SK-N-SH treated with all-trans-retinoic acid at 6 μM for 48 hours (cell line): ENCODE results near the gene CHCHD6.

ENCODE experiments used
- ARNTL ChIP-seq: fragments of 450-650 bp; formaldehyde crosslinking; IDR thresholded peaks from 2 replicates; pipeline ENCODE4 v1.5.0; 2020; ENCODE audit warnings: low read depth, mild to moderate bottlenecking, moderate library complexity, borderline replicate concordance
- BACH2 ChIP-seq: fragments of 250-450 bp; sonication (Bioruptor Pico); IDR thresholded peaks from 2 replicates; pipeline ENCODE4 v1.9.0; 2021; ENCODE audit warnings: mild to moderate bottlenecking, borderline replicate concordance
- CSDC2 ChIP-seq: fragments of 250-450 bp; sonication (Bioruptor Pico); IDR thresholded peaks from 2 replicates; pipeline ENCODE4 v1.5.0; 2020; ENCODE audit warnings: mild to moderate bottlenecking, moderate library complexity
- GLIS3 ChIP-seq: fragments of 250-450 bp; sonication (Bioruptor Pico); IDR thresholded peaks from 2 replicates; pipeline ENCODE4 v1.5.0; 2020; ENCODE audit warnings: mild to moderate bottlenecking, moderate library complexity
- PPARA ChIP-seq: fragments of 250-450 bp; sonication (Bioruptor Pico); IDR thresholded peaks from 2 replicates; pipeline ENCODE4 v1.5.0; 2020; ENCODE audit warnings: mild to moderate bottlenecking, borderline replicate concordance
- TOX ChIP-seq: fragments of 250-450 bp; sonication (Bioruptor Pico); IDR thresholded peaks from 2 replicates; pipeline ENCODE4 v1.8.0; 2021; ENCODE audit warnings: mild to moderate bottlenecking, moderate library complexity, borderline replicate concordance
- ZFP3 ChIP-seq: fragments of 250-450 bp; sonication (Bioruptor Pico); IDR thresholded peaks from 2 replicates; pipeline ENCODE4 v1.5.0; 2020; ENCODE audit warnings: mild to moderate bottlenecking, moderate library complexity
- TF ChIP-seq, protein P1 (sequence below): fragments of 250-450 bp; sonication (Bioruptor Pico); IDR thresholded peaks from 2 replicates; pipeline ENCODE4 v1.5.1; 2021; ENCODE audit warnings: mild to moderate bottlenecking, moderate library complexity
- TF ChIP-seq, protein P2 (sequence below): fragments of 250-450 bp; sonication (Bioruptor Pico); IDR thresholded peaks from 2 replicates; pipeline ENCODE4 v1.5.1; 2020; ENCODE audit warnings: low read depth, mild to moderate bottlenecking, moderate library complexity

DNA sequence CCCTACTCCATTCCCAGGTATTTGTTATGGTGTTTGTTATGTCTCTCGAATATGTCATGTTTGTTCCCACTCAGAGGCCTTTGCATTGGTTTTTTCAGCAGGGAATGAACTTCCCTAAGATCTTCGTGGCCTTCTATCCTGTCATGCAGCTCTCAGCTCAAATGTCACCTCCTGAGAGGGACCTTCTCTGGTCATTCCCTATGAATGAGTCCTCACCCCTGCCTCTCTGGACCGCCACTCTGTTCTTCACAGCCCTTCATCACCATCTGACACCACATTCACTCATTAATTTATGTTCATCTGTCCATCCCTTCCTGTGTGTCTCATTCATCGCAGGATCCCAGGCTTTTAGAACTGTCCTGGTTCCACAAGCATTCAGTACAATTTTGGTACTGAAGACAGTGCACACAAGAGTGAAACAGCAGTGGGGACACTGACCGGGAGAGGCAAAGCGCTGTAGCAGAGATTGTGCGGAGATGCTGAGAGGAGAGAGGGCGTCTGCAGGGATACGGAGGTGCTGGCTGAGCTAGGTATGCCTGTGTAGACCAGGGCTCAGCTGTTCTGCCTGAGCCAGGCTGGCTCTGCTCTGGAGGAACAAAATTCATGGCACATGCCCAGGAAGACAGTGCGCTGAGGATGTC is 132.3 kb downstream of the CHCHD6 start:
- no peak for TF ChIP-seq CSDC2
- no peak for TF ChIP-seq BACH2 (CRISPR knock-in tag)
- no peak for TF ChIP-seq GLIS3 (CRISPR knock-in tag)
- TF ChIP-seq, protein P1, sequence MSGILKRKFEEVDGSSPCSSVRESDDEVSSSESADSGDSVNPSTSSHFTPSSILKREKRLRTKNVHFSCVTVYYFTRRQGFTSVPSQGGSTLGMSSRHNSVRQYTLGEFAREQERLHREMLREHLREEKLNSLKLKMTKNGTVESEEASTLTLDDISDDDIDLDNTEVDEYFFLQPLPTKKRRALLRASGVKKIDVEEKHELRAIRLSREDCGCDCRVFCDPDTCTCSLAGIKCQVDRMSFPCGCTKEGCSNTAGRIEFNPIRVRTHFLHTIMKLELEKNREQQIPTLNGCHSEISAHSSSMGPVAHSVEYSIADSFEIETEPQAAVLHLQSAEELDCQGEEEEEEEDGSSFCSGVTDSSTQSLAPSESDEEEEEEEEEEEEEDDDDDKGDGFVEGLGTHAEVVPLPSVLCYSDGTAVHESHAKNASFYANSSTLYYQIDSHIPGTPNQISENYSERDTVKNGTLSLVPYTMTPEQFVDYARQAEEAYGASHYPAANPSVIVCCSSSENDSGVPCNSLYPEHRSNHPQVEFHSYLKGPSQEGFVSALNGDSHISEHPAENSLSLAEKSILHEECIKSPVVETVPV (CRISPR knock-in tag) = no peak
- TF ChIP-seq TOX = no peak
- TF ChIP-seq, protein P2, sequence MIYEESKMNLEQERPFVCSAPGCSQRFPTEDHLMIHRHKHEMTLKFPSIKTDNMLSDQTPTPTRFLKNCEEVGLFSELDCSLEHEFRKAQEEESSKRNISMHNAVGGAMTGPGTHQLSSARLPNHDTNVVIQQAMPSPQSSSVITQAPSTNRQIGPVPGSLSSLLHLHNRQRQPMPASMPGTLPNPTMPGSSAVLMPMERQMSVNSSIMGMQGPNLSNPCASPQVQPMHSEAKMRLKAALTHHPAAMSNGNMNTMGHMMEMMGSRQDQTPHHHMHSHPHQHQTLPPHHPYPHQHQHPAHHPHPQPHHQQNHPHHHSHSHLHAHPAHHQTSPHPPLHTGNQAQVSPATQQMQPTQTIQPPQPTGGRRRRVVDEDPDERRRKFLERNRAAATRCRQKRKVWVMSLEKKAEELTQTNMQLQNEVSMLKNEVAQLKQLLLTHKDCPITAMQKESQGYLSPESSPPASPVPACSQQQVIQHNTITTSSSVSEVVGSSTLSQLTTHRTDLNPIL (CRISPR knock-in tag) = no peak
- TF ChIP-seq ARNTL (CRISPR knock-in tag) = no peak
- no peak for TF ChIP-seq ZFP3 (CRISPR knock-in tag)
- no peak for TF ChIP-seq PPARA (CRISPR knock-in tag)
